Subcutaneous adipose tissue (tissue), 4 donors: ENCODE results near the gene KCNK5. TPM values are rescaled to one million over a fixed set of nuclear protein-coding genes. Genes with fewer than 3 reads are reported as not detected.

Experiments
- total RNA-seq, 4 donors: library from RNA; depleted of rRNA; stranded (reverse); fragments of >200 nt; gene quantifications; one replicate each; pipeline ENCODE4 v1.1.0, GENCODE V29; 2016
- TF ChIP-seq, protein P1 (sequence below): fragments of 450-650 bp; IDR thresholded peaks from one replicate; pipeline ENCODE4 v1.5.1; 2016; ENCODE audit warnings: low read depth, mild to moderate bottlenecking, control low read depth, antibody characterized with exemption, moderate library complexity

The KCNK5 gene
- total RNA-seq, 4 donors from 2014 or later: 1.0 to 3.0 (median 1.1) TPM

DNA sequence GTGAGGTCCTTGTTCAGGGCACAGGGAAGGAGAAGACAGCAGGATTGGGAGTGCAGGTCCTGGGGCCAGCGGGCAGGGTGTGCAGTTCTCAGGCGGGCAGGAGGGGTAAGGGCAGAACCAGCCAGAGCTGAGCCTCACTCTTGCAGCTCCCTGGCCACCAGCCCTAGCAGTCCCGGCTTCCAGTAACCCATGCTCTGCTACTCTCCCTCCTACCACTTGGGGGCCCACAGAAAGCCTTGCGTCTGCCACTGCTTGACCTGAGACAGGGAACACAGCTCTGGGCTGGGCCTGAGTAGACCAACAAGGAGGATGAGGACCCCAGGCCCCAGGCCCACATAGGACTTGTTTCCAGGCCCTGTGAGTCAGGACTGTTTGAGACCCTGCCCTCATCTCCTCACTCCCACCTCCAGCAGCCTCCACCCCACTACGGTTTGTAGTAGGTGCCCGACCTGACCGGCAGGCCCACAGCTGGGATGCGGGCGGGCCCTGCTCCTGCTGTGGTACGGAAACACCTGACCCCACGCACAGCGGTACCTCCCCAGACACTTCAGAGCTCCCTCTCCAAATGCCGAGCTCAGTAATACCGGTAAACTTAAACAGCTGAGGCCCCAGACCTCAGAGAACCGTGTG is 39.2 kb downstream of the KCNK5 start:
- TF ChIP-seq, protein P1, sequence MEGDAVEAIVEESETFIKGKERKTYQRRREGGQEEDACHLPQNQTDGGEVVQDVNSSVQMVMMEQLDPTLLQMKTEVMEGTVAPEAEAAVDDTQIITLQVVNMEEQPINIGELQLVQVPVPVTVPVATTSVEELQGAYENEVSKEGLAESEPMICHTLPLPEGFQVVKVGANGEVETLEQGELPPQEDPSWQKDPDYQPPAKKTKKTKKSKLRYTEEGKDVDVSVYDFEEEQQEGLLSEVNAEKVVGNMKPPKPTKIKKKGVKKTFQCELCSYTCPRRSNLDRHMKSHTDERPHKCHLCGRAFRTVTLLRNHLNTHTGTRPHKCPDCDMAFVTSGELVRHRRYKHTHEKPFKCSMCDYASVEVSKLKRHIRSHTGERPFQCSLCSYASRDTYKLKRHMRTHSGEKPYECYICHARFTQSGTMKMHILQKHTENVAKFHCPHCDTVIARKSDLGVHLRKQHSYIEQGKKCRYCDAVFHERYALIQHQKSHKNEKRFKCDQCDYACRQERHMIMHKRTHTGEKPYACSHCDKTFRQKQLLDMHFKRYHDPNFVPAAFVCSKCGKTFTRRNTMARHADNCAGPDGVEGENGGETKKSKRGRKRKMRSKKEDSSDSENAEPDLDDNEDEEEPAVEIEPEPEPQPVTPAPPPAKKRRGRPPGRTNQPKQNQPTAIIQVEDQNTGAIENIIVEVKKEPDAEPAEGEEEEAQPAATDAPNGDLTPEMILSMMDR: no peak

DNA sequence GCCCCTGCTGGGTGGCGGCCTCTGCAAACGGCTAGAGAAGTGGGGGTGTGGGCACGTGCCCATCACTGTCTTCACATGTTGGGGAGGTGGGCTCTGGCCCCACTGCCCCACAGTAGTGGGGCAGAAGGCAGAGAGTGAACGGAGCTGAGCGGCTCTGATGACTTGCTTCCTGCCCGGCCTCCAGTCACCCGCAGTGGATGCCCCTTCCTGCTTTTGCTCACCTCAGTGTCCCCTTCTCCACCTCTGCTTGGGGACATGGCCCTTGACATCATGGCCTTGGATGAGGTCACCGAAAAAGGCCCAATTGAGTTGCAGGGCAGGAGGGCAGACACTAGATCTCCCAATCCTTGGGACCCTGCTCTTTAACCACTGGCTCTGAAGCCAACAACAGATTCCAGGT is 40.1 kb downstream of the KCNK5 start:
- TF ChIP-seq, protein P1: no peak

DNA sequence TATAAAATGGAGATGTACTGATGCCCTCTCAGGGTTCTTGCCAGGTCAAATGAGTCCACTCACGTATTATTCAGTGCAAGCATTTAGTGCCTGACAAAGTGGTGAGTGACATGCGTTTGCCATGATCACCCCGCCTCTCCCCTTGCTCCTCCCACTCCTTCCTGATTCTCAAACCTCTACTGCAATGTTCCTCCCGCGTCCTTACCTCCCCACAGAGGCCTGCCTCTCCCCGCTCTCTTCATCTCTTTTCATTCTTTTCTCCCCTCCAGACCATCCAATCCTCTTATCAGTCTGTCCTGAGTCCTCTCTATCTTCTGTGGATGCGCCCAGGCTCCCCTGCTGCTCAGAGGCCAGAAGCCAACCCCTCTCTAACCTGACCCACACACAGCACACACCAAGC is 40.7 kb downstream of the KCNK5 start:
- TF ChIP-seq, protein P1: no peak

DNA sequence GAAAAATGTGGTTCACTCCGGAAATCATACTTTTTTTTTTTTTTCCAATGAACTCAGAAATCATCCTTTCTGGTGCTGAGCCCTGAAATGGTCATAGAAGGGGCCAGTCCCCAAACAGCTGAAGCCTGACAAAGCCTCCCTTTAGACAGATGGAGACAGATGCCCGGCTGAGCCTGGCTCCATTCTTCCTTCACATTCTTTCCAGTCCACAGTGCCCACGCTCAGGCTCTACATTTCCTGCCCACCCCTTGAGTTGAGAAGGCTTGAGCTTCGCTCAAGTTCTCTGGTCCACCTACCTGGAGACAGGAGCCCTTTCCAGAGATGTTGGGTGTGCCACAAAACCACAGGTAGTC is 41.2 kb downstream of the KCNK5 start:
- TF ChIP-seq, protein P1: no peak

DNA sequence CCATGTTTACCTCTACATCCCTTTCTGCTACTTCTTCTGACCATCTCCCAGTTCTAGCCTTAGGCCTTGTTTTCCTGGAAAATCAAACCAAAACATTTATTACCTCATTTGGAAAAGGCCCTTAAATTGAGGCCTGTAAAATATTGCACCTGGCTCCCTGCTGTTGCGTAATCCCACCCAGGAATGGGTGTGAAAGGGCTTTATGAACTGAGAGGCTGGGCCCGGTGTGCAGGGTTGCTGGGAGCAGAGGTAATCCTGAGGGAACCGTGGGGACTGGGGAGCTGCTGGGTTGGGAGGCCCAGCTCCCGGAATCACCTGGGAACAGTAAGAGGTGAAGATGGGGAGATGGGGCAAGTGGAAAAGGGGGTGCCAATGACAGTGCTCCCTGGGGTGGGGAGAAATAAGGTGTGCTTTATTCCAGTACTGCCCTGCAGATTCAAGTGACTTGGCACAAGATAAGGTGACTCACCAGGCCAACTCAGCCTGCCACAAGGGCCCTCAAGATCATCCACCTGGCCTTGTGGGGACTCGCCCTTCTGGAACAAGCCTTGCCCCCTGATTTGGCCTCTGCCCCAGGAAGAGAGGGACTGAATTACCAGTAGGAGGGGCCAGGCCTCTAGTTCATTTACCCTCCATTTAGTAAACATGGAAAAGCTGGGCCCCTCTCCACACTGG is 44.2 kb downstream of the KCNK5 start:
- TF ChIP-seq, protein P1: no peak

DNA sequence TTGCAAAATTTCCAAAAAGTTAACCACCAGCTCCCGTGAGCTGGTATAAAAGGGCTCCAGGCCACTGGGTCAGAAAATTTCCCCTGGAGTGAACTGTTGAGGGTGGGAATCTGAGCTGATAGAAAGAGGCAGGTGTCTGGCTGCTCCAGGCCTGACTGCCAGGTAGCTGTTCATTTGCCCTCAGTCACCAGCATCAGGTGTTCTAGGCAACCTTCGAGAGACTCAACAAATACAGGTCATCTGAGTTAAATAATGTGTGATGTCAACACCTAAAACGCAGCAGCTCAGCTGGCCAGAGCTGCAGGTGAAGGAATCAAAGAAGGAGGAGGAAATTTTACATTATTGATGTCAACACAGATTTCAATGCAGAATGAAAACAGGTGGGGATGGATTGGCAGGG is 46.7 kb downstream of the KCNK5 start:
- TF ChIP-seq, protein P1: no peak

DNA sequence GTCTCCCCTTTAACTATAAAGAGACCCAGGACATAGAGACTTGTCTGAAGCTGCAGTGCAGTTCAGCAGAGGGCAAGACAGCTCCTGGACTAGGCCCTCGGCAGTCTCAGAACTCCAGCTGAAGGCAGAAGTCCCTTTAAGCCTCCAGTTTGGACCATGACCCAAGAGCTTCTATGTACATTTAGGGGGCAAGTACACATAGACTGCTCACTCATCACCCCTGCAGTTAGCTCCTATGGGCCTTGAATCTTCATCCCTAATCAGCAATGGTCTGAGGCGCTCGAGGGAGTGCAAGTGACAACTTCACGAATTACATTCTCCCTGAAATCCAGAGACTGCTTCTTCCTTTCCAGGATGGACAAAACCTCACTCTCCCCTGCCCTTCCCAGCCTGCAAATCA is 47.4 kb downstream of the KCNK5 start:
- TF ChIP-seq, protein P1: no peak
